Bronchial epithelial cell (primary cell): Measurements from ENCODE around the gene ABCB9. TPM values are rescaled to one million over a fixed set of nuclear protein-coding genes. Genes with fewer than 3 reads are reported as not detected.

Source experiments
- DNase-seq: peaks from one replicate; pipeline ENCODE4 v3.0.0-alpha.2; 2010; ENCODE audit warnings: low read depth
- FAIRE-seq: peaks from 2 replicates; lab custom pipeline; 2011; peaks lifted over from hg19 to GRCh38; lab: Jason Lieb, UNC
- H3K27me3 ChIP-seq: 2 replicates; pipeline ENCODE4 v1.5.1; 2011; ENCODE audit warnings: low read length; ENCODE audit not compliant: control insufficient read depth, insufficient read depth
- H3K36me3 ChIP-seq: 2 replicates; pipeline ENCODE4 v1.5.1; 2011; ENCODE audit warnings: low read length; ENCODE audit not compliant: control insufficient read depth, insufficient read depth
- H3K4me3 ChIP-seq: 2 replicates; pipeline ENCODE4 v1.5.1; 2011; ENCODE audit warnings: mild to moderate bottlenecking, low read depth, low read length, control low read depth
- total RNA-seq: library from RNA; depleted of rRNA; stranded (reverse); fragments of >200 nt; gene quantifications from 2 replicates; pipeline ENCODE4 v1.2.1, GENCODE V29; 2014
- TF ChIP-seq, protein P1 (sequence below): IDR thresholded peaks from 2 replicates; pipeline ENCODE4 v1.5.1; 2011; ENCODE audit warnings: mild to moderate bottlenecking, moderate library complexity, low read length, control low read depth, inconsistent platforms; ENCODE audit not compliant: insufficient read depth, severe bottlenecking

Gene ABCB9
- total RNA-seq, 1 donor from 2014 or later: 3.4 TPM

DNA sequence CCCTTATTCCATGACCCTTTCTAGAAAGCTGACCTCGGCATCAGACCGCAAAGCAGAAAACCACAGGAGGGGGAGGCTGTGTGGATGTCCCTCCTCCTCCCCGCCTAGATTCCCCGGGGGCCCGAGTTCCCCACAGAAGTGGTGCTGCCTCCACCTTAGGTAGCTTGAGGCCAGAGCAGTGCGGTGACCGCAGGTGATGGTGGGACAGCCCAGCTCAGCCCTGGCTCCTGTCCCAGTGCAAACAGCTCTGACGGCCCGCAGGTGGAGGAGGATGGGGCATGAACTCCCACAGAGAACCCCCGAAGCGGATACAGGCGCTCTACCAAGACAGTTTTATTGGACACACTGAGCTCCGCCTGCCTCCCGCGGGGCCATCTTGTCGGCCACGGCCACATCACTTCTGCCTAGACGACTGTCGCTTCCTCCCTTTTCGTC is 33.7 kb upstream of the ABCB9 start:
- FAIRE-seq: no peak
- no peaks in the 10 kb centered on the region for H3K27me3 ChIP-seq
- DNase-seq: no peak
- peaks cover 6% of the 10 kb centered on the region for H3K36me3 ChIP-seq
- H3K4me3 ChIP-seq: no peak overlapping the region
- TF ChIP-seq, protein P1, sequence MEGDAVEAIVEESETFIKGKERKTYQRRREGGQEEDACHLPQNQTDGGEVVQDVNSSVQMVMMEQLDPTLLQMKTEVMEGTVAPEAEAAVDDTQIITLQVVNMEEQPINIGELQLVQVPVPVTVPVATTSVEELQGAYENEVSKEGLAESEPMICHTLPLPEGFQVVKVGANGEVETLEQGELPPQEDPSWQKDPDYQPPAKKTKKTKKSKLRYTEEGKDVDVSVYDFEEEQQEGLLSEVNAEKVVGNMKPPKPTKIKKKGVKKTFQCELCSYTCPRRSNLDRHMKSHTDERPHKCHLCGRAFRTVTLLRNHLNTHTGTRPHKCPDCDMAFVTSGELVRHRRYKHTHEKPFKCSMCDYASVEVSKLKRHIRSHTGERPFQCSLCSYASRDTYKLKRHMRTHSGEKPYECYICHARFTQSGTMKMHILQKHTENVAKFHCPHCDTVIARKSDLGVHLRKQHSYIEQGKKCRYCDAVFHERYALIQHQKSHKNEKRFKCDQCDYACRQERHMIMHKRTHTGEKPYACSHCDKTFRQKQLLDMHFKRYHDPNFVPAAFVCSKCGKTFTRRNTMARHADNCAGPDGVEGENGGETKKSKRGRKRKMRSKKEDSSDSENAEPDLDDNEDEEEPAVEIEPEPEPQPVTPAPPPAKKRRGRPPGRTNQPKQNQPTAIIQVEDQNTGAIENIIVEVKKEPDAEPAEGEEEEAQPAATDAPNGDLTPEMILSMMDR: no peak

DNA sequence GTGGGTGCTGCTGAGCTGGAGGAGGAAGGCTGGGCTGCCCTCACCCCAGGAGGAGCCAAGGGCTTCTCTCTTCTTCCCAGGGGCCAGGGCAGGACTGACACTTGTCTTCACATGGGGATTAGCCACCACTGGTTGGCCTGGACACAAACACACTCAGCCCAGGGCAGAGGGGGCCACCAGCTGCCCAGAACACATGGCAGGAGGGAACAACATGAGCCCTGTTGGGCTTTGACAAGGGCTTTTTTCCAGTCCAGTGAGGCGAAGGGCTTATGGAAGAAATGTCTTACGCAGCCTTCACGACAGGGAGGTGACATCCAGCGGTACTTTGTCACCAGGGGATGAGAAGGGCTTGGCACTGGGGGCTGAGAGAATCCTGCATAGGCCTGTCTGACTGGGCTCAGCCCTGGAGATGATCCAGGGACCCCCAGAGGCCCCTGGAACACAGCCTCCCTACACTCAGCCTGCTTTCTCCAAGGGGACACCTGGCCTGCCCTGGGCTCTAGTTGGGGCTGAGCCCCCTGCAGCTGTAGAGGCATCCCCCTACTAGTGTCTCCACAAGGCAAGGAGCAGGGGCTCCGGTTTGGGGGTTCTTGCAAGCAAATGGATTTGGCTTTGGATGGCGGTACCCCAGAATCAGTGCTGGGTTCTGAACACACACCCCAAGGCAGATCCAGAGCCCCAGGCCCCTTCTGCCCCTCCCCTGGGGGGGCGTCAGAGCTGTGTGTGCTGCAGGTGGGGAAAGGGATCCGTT is 33.1 kb upstream of the ABCB9 start:
- no peak overlapping the region for H3K4me3 ChIP-seq
- TF ChIP-seq, protein P1: no peak
- FAIRE-seq: no peak
- H3K27me3 ChIP-seq: no peaks in the 10 kb centered on the region
- DNase-seq: no peak
- peaks cover 2% of the 10 kb centered on the region for H3K36me3 ChIP-seq

DNA sequence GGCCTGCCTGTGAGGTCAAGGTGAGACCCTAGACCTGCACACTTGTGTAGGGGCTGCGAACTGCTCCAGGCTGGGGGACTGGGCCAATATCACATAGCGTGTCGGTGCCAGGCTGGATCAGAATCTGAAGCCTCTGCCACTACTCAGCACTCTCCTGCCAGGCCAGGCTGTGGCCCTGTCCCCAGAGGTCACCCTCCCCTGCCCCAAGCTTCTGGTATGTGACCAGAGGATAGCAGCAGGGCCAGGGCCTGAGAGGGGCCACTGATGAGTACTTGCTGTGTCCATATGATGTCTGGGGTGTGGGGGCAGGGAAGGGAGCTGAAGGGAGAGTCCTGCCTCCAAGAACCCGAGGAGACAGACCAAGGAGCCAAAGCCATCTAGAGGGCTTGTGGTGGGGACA is 32.1 kb upstream of the ABCB9 start:
- FAIRE-seq: no peak

DNA sequence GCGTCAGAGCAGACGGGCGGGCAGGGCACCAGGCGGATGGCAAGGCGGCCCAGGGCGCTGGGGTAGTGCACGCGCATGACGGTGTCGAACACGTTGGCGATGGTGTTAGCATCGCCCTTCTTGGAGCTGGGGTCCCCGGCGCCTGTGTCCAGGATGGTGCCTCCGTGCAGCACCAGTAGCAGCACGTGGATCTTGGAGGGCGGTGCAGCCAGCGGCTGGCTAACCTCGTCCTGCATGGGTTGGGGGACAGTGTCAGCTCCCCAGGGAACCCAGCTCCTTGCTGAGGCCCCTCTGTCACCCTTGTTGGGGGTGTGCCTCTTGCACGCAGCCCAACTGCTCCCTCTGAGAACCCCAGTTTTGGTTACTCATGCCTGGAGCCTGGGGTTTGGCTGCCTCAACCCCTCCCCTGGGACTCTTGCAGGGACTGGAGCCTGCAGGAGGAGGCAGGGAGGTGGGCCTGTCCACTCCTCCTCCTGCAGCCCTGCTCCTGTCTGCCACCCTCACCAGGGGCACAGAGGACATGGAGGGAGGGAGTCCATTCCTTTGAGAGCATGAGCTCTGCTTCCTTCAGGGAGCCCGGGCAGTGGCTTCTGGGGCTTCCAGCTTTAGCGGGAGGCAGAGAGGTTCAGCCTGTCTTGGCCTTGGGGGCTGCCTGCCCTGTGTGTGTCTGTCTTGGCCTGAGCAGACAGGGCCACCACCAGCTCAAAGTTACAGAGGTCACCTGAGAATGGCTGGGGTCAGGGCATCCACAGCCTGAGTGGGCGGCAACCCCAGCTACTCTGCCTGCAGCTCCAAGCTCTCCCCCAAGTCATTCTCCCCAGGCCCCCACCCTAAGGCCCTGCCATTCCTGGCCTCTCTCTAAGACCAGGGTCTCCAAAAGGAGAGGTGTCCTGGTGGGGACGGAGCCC is 31.3 kb upstream of the ABCB9 start:
- TF ChIP-seq, protein P1: no peak
- no peak overlapping the region for H3K4me3 ChIP-seq
- peaks cover 2% of the 10 kb centered on the region for H3K36me3 ChIP-seq
- H3K27me3 ChIP-seq: no peaks in the 10 kb centered on the region
- FAIRE-seq (no peak), DNase-seq (no peak)

More for the DNA sequence above, 32.1 kb upstream of the ABCB9 start:
- Histone ChIP-seq H3K4me3 (no peak overlapping the region), H3K36me3 (peaks cover 2% of the 10 kb centered on the region), H3K27me3 (no peaks in the 10 kb centered on the region)
- DNase-seq: no peak
- TF ChIP-seq, protein P1: no peak

DNA sequence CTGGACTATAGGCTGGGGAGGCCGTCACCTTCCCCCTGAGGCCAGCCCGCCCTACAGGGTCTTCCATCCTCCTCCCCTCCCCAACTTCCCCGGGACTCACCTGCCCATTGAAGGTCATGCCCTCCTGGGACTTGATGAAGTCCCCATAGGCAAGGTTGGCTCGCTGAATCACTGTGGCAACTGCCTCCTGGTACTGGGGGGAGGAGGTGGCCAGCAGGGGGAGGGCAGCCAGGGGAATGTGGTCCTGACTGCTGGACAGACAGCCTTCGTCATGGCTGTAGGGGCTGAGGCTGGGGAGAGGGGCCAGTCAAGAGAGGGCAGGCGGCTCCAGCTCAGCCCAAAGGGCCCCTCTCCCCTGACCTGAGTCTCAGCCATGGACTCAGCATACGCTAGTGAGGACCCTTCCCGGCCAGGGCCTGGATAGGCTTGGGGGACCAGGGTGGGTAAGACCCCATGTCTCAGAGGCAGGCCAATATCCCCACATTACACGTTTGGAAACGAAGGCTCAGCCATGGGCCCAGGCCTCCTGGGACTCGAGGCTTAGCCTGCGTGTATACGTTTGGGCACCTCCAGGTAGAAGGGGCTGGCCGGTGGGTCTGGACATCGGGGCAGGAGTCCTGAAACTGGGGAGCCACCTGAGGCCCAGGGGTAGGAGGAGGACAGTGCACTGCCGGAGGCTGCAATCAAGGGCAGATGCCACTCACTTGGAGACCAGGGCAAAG is 30.5 kb upstream of the ABCB9 start:
- no peak for FAIRE-seq

More for the DNA sequence above, 30.5 kb upstream of the ABCB9 start:
- DNase-seq: no peak
- no peak overlapping the region for H3K4me3 ChIP-seq
- TF ChIP-seq, protein P1: no peak
- no peaks in the 10 kb centered on the region for H3K27me3 ChIP-seq
- H3K36me3 ChIP-seq: peaks cover 2% of the 10 kb centered on the region
